ENCODE results near the gene CENPH.
"Not testable (repeated sequence)": the region's sequence is repeated elsewhere in the genome, so short reads cannot be mapped to it uniquely, and the experiment has no call there.

The CENPH gene

DNA sequence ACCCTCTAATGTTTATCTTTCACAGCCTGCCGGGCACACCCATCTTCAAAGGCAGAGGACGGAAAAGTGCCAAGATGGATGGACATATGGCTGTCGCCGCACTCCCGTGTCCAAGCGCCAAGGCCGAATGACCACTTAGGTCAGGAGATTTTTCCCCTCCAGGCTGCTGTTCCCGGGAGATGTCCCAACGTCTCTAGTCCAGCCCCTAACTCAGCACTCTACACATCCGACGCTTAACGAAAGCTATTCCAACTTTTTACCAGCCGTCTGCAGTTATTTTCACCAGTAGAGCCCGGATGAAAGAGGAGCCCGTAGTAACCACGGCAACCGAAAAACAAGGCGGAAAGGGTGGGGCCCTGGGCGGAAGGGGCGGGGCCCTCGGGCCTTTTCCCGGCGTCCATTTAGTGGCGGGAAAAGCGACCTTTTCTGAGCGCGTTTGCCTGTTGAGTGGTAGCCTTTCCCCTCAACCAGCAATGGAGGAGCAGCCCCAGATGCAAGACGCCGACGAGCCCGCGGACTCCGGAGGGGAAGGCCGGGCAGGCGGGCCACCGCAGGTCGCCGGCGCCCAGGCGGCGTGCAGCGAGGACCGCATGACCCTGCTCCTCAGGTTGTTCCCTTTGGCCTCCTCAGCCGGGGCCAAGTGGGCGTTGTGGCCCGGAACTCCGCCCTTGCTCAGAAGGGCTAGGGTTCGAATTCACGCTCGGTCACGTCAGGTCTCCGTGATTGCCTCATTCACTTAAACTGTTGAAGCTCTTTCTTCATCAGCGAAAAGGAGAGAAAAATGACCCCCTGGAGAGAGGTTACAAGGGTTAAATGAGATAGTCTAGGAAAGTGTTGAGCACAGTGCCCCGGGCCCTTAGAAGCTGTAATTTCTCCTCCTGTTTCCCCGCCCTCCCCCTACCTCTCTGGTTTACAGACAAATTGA lies at the start of gene CENPH:
Gene CENPH, plus strand, starts transcription at position 422 of the 925 bp plus-strand sequence. Its CDS starts 52 bp downstream, at position 474.
- DNase-seq (ENCODE audit: low spot score) = peak; percentile 93
- TF ChIP-seq, protein P1, sequence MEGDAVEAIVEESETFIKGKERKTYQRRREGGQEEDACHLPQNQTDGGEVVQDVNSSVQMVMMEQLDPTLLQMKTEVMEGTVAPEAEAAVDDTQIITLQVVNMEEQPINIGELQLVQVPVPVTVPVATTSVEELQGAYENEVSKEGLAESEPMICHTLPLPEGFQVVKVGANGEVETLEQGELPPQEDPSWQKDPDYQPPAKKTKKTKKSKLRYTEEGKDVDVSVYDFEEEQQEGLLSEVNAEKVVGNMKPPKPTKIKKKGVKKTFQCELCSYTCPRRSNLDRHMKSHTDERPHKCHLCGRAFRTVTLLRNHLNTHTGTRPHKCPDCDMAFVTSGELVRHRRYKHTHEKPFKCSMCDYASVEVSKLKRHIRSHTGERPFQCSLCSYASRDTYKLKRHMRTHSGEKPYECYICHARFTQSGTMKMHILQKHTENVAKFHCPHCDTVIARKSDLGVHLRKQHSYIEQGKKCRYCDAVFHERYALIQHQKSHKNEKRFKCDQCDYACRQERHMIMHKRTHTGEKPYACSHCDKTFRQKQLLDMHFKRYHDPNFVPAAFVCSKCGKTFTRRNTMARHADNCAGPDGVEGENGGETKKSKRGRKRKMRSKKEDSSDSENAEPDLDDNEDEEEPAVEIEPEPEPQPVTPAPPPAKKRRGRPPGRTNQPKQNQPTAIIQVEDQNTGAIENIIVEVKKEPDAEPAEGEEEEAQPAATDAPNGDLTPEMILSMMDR (IDR thresholded peaks at IDR 0.05) = no peak
- Histone ChIP-seq H3K27ac (peak within 1 kb of the TSS; percentile 40 to 63), H3K4me3 (peak within 1 kb of the TSS; percentile 71)

GRCh38 chr5:69140239-69140638 lies 49.1 kb upstream of the CENPH start:
- DNase-seq (ENCODE audit: low spot score); H3K27ac ChIP-seq; H3K4me3 ChIP-seq: not testable (repeated sequence)

GRCh38 chr5:69140827-69141226 lies 48.6 kb upstream of the CENPH start:
- Histone ChIP-seq H3K4me3 (no peak overlapping the region), H3K27ac (no peak overlapping the region)
- TF ChIP-seq, protein P1 (IDR thresholded peaks at IDR 0.05) = no peak
- DNase-seq (ENCODE audit: low spot score) = no peak

GRCh38 chr5:69148576-69148975 lies 40.8 kb upstream of the CENPH start:
- not testable (repeated sequence) for H3K27ac ChIP-seq; DNase-seq (ENCODE audit: low spot score); H3K4me3 ChIP-seq

DNA sequence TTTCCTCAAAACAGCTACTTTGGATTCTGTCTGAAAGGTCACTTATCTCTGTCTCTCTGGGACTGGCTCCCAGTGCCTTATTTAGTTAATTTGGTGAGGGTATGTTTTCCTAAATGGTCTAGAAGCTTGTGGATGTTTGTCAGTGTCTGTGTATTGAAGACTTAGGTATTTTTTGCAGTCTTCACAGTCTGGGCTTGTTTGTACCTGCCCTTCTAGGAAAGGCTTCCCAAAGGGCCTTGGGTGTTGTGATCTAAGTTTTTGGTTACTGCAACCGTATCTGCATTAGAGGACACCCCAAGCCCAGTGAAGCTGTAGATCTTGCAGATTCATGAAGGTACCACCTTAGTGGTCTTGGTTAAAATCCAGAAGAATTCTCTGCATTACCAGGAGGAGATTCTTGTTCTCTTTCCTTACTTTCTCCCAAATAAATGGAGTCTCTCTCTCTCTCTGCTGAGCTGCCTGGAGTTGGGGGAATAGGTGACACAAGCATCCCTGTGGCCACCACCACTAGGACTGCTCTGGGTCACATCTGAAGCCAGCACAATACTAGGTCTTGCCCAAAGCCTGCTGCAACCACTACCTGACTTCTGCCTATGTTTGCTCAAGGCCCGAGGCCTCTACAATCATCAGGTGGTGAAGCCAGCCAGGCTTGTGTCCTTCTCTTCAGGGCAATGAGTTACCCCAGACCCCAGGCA lies 40.3 kb upstream of the CENPH start:
- TF ChIP-seq, protein P1 (IDR thresholded peaks at IDR 0.05) = no peak
- no peak for DNase-seq (ENCODE audit: low spot score)
- Histone ChIP-seq H3K27ac (no peak overlapping the region), H3K4me3 (no peak overlapping the region)

DNA sequence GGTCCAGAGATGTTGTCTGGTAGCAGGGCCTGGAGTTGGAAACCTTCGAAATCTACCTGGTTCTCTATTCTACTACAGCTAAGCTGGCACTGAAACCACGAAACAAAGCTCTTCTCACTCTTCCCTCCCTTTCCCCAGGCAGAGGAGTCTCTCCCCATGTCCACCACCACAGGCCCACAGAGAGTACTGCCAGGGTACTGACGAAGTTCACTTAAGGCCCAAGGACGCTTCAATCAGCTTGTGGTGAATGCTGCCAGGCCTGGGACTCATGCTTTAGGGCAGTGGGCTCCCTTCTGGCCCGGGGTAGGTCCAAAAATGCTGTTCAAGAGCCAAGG lies 39.7 kb upstream of the CENPH start:
- Histone ChIP-seq H3K4me3 (no peak overlapping the region), H3K27ac (no peak overlapping the region)
- TF ChIP-seq, protein P1 (IDR thresholded peaks at IDR 0.05) = no peak
- DNase-seq (ENCODE audit: low spot score) = no peak

- no peak for DNase-seq (ENCODE audit: low spot score)
- Histone ChIP-seq H3K4me3 (no peak overlapping the region), H3K27ac (no peak overlapping the region)
- TF ChIP-seq, protein P1 (IDR thresholded peaks at IDR 0.05) = no peak
Observed at GRCh38 chr5:69152731-69153130, 36.7 kb upstream of the CENPH start.

GRCh38 chr5:69156456-69156855 lies 32.9 kb upstream of the CENPH start:
- Histone ChIP-seq H3K4me3 (no peak overlapping the region), H3K27ac (no peak overlapping the region)
- no peak for DNase-seq (ENCODE audit: low spot score)
- TF ChIP-seq, protein P1 (IDR thresholded peaks at IDR 0.05) = no peak

Data from coronary artery (tissue), 2 donors.